NCI-H510A treated with DMSO at 0.1 percent for 48 hours (cell line): Measurements from ENCODE around the gene AKAP5.

ENCODE experiments used
- DNase-seq: peaks from one replicate; lab custom pipeline; 2025; lab: John Stamatoyannopoulos, UW

AKAP5 gene, protein sequence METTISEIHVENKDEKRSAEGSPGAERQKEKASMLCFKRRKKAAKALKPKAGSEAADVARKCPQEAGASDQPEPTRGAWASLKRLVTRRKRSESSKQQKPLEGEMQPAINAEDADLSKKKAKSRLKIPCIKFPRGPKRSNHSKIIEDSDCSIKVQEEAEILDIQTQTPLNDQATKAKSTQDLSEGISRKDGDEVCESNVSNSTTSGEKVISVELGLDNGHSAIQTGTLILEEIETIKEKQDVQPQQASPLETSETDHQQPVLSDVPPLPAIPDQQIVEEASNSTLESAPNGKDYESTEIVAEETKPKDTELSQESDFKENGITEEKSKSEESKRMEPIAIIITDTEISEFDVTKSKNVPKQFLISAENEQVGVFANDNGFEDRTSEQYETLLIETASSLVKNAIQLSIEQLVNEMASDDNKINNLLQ

DNA sequence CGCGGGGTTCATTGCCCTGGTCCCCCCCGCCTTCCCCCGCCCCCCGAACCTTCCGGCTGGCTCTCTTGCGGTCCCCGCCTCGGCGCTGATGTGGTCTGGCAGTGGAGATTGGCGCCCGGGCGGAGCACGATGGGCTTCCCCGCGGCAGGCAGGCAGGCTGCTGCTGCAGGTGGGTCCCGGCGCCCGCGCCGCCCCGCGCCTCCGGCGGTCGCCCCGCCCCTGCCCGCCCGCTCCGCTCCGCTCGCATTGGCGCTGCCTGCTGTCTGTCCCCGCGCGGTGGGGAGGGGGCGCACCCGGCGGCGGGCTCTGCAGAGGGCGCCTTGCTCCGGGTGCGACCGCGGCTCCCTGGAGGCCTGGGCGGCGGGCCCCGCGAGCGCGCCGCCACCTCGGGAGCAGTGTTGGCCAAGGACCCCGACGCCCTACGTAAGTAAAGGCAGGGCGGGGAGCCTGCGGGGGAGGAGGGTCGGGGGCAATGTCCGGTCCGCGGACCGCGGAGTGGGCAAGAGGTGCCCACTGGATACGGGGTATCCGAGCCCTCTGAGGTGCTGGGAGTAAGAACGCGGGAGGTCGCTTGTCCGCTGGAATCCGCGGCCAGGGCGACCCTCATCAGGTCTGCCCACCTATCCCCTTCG is at the start of gene AKAP5:
Gene AKAP5, plus strand, starts transcription at position 309 of the 632 bp plus-strand sequence. CDS start 2,896 bp downstream, outside the sequence.
- peak; percentile 83 for DNase-seq

DNA sequence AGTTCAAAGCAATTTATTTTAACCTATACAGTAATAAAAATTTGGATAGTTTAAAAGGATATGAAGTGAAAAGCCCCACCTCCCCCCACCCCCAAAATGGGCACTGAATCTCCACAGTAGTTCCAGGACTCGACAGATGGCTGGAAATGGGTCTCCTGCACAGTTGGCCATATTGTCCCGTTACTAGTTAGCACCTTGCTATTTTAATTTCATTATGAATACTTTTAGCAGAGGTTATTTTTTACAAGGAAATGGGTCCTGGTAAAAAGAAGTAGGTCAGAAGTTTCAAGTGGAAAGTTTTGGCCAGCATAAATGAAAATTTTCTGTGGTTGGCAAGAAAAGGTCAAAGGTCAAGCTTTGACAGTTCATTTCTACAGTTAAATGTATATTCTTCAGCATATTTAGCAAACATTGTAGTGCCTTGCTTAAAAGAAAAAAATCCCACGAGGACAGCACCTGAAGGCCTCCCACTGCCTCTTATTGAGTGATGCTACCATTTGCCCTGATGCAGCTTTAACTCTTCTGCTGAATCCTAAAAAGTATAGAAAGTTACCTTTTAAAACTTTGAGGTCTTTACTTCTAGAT is 48.9 kb upstream of the AKAP5 start:
- no peak for DNase-seq

DNA sequence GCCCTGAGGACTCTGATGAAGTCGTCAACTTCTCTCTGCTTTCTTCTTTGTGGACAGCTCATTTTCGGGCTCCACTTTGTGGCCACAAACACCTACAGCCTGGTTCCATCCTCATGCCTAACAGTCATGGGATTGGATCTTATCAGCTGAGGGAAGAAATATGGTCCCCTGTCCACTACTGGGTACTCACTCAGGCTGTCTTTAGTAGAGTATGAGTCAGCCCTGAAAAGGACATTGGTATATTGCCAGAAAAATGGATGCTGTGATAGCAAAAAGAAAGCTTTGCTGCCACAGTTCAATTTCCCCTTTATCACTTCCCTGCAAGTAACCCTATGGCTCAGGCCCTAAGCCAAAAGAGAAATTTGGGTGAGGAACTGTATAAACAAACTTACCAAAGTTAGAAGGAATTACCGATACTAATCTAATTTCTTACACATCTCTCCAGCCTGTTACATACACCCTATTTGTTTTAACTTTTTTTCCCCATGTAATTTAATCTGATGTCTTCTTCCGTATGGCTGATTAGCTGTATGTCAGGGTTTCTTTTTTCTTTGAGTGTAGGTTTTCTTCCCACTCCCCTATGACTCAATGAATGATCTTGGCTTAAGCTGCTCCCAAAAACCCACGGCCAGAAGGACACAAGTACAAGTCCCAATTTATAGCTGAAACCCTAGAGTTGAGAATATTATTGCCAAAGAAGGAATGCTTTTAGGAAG is 48.1 kb upstream of the AKAP5 start:
- DNase-seq, result no peak

DNA sequence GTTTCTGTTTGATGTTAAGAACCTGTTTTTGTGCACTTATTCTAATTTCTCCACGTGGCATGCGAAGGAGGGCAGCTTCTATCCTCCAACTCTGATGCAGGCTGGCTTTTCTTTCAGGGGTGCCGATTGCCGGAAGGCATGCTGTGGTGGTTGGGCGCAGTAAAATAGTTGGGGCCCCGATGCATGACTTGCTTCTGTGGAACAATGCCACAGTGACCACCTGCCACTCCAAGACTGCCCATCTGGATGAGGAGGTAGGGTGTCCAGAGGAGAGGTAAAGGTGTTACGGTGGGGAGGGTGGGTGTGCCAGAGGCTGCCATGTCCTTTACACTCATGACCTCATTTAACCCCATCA is 47.6 kb upstream of the AKAP5 start:
- no peak for DNase-seq

DNA sequence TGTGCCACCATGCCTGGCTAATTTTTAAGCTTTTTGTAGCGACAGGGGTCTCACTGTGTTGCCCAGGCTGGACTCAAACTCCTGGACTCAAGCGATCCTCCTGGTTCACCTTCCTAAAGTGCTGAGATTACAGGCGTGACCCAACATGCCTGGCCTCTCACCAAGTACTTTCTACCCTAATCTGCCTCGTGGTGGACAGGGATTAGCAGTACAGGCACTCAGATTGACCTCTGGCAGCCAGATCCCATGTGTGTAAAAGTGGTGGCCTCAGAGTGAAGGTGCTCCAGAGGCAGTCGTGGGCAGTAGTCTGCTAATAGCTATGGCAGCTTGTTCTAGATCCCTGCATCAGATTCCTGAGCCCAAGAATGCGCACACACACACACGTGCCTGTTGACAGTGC is 46.3 kb upstream of the AKAP5 start:
- no peak for DNase-seq

DNA sequence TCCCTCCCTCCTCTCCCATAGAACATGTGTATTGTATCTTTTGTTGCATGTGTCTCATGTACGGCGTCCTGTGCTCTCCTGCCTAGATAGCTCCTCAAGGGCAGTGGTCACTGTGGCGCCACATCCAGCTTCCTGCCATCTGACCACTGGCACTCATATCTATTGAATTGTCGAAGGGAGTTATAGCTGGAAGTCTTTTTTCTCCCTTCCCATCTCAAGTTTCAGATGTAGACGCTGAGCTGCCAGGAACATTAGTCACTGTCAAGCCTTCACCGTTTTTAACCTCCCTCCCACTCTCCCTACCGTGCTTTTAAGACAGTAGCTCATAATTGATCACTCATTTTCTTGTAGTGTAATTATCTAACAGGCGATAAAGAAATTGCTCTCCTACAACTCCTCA is 44.1 kb upstream of the AKAP5 start:
- no peak for DNase-seq

DNA sequence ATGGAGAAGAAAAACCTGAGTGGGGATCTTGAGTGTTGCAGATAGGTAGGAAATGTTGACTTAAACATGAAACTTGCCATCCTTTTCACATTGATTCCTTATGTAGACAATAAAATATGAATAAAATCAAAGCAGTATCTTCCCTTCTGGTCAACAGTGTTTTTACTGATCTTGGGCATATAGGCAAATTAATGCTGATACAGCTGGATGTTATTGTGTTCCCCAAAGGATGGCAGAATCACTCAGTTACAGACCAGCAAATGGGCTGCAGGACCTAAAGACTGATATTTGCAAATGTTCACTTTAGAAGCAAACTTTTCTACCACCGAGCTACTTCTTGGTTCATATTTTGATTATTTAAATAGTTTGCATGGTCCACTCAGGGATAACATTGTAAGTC is 43.3 kb upstream of the AKAP5 start:
- no peak for DNase-seq

DNA sequence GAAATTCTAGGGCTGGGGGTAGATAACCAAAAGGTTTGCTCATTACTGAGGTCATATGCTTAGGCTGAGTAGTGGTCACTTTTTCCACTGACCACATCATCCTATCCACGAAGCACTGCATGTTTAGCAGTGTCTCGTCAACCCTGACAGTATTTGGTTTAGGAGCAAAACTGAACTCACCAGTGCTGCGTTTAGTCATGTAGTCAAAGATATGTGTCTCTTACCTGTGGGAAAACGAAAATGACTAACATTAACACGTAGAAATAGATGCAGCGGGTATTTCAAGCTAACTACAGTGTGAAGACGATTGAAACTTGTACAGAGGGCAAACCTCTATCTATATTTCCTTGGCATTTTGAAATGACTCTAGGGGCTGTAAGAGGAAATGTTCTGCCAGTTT is 42.5 kb upstream of the AKAP5 start:
- DNase-seq, result no peak

DNA sequence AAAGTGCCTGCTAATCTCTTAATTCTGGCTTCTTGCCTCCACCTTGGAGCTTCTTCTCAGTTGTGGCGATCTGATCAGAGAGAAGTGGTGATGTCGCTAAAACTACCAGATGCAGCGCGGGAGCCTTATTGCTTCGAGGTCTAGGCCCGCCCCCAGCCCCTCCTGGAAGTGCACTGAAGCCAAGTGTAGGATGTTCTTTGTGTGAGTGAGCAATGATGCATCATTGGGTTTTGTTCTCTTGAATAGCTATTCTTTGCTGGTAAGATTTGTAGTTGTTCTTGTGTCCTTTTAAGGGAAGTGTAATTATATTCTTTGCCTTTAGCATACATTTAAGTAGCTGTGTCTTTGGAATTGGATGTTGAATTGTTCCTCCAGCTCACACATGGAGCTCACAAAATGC is 41.3 kb upstream of the AKAP5 start:
- no peak for DNase-seq

DNA sequence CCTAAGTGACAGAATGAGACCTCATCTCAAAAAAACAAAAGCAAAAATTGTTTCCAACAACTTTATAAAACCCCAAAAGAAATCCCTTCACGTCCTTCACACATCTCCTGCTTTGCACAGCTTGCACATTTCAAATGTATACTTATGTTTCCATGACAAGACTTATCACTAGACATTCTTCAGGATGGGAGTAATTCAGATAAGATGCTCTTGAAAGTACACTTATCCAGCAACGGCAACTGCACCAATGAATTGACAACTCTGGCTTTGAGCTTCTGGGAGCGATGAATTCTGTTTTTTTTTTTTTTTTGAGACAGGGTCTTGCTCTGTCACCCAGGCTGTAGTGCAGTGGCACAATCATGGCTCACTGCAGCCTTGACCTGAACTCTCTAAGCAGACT is 30.8 kb upstream of the AKAP5 start:
- no peak for DNase-seq

DNA sequence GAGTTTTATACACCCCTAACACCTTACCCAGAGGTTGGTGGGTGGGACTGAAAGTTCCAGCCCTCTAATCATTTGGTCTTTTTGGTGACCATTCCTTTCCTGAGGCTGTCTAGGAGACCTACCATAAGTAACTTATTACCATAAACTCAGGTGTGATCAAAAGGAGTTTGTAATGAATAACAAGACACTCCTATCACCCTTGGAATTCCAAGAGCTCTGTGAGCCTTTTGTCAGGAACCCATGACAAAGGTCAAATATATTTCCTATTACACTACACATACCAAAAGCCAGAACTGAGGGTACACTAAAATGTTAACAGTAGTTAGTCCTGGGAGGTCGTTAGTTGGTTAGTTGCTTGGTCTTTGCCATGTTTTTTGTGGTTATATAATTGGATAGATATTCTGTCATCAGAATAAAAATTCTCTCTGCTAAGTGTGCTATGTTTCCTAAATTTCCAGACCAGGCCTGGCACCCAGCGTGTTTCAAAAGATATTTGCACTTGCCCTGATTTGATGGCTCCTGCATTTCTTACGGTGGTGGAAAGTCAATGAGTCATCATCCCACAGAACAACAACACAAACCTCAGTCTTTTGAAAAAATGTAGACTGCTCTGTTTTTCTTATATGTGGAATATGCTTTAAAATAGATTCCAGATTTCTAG is 27.0 kb upstream of the AKAP5 start:
- DNase-seq, result no peak

DNA sequence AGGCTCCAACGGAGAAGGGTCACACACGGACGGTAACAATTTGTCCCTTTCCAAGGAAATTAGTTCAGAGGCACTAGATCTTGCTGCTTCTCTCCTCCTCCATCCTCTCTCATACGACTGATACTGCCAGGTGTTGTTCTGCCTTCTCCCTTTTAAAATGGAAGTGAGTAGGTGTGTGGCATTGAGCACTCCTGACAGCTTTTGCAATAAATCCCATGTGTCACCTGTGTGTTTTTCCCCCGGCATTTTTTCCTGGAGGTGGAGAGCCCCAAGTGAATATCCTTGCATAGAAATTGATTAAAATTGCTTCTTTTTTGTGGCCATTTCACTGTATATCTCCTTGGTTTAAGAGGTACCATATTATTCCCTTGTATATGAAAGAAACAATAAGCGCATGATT is 26.2 kb upstream of the AKAP5 start:
- no peak for DNase-seq

DNA sequence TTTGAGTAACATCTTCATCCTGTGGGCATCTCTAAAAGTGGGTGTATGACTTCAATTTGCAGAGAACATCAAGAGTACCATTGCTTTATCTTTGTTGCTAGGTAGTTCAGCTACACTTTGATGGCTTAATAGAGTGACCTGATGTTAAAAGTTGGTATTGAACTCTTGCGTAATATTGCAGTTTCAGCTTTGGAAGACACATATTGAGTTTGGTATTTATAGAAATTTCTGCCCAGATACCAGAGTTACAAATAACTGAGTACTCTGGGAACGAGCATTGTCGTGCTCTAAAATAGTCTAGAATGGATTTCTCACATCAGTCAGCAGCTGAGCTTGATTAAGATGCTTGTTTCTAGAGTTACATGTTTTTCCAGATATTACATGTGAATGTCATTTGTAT is 24.8 kb upstream of the AKAP5 start:
- DNase-seq, result no peak

DNA sequence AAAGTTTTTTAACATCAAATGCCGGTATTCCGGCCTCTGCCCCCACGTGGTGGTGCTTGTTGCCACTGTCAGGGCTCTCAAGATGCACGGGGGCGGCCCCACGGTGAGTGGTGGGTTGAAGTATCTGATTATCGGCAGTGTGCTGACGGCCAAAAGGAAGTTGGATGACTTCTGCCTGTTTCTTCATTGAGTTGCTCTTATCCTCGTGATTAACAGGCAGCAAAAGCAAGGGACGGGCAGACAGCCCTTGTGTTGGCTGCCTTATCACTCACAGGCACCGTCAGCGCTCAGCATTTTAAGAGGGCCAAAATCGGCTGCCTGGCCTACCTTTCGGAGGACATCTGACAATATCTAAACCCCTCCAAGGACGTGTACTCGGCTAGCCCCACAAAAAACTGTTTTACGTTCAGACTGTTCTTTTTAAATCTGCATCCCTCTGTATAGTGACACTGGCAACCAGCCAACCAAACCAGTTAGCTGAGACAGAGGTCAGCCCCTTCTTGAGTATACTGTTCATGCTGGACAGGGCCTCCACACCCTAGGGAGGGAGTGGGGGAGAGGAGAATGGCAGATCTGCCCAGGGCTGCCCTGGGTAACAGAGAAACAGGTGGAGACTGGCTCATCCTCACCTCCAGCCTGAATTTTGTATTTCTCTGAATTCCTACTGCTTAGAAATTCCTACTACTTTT is 22.9 kb upstream of the AKAP5 start:
- DNase-seq, result no peak

DNA sequence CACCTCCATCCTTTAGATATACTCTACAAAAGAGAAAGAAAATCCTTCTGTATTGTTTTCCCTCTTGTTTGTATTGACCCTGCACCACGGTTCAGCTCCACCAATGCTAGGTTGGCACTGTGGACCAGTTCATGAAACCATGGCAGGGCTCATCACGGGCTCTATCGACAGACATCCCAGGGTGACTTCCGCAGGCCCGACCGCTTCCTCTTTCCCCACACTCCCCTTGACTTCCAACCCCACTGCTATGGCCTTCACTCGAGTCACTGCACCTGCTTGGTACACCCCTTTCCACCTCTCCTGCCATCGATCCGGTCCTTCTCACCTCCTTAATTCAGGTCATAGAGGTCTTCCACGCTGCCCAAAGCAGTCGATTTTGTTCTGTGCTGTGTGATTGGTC is 21.2 kb upstream of the AKAP5 start:
- DNase-seq, result no peak

DNA sequence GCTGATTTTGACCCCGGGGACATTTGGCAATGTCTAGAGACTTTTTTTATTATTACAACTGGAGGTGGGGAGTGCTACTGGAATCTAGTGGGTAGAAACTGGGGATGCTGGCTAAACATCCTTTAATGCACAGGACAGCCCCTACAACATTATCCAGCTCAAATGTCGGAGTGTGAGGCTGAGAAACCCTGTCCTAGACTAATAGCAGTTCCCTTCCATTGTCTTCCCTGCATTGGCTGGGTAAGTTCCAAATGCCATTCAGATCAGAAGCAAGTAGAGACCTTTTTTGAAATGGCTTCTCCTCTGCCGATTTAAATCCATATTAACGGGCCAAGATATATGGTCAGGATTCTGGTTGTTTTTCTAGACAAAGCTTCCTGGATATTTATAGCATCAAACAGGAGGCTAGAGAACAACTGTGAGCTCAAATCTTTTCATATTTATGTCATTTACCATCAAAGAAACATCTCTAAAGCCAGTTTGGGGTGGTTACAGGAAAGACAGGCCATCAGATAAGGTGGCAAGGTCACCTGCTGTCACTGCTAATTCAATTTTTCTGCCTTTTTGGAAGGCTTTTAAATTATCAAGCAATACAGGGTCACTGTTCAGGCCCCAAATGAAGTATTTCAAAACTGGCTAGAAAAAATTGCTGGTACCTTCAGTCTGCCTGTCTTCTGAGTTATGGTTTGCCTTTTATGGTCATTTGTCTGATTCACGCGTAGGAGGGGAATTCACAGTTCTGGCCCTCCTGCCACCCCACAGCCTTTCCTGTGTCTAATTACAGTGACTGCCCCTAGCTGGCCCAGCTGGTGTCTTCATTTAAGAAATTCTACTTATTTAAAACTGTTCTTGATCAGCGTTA is 20.1 kb upstream of the AKAP5 start:
- DNase-seq, result no peak

DNA sequence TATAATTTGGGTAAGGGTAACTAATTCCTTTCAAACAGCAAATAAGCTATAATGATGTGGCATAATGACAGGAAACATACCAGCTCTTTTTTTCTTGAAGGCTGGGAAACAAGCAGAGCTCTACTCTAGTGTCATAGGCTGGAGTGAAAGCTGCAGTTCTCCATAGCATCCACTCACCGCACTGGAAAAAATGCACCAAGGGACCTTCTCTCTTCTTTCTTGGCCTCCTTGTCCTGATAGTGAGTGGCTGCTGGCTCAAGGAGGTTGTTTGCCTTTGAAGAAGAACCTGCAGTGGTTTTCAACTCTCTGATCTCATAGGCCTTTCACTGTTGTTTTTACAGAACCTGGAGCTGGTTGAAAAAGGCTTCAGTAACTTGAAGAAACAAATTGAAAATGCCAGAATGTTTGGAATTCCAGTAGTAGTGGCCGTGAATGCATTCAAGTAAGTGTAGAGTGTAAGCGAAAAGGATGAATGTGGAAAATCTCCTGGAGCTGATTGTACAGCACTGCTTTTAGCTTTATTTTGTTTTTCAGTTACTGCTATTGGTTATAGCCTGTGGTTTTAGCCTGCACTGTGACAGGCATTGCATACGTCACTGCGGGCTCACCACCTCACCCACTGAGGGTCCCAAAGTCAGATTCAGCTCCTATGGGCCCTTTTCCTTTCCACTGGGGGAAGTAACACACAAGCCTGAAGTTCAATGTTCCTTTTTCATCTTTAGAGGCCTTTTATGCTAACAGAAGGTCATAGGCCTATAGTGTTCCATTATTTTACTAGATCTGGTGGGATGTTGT is 17.2 kb upstream of the AKAP5 start:
- no peak for DNase-seq

DNA sequence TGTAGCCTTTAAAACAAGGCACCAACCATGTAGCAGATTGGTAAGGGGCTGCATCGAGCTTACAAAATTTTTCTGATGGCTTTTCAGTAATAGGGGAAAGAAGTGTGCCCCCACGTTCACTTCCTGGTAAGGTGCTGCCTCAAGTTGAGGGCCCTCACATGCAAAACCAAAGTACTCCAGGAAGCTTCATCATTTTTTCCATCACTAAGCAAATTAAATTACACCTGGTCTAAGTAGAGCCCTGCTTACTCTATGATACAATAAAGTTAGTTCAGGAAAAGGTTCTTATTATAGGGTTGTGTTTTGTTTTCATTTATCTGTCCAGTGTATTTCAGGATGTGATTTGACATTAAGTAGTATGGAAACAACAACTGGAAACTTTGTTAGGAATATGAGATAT is 15.0 kb upstream of the AKAP5 start:
- no peak for DNase-seq

DNA sequence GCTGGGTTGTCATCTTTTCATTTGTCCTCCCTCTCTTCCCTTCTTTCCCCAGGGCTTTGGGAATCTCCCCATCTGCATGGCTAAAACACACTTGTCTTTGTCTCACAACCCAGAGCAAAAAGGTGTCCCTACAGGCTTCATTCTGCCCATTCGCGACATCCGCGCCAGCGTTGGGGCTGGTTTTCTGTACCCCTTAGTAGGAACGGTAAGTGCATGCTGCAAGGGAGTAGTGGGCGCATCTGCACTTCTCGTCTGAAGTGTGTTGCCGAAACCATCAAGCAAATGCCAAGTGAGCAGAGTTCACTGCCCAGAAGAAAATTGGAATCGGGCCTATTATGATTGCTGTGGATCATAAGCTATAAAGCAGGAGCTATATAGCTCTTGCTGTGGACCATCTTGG is 10.6 kb upstream of the AKAP5 start:
- no peak for DNase-seq
